ENCODE measurements around the gene ANXA6.

Gene ANXA6

DNA sequence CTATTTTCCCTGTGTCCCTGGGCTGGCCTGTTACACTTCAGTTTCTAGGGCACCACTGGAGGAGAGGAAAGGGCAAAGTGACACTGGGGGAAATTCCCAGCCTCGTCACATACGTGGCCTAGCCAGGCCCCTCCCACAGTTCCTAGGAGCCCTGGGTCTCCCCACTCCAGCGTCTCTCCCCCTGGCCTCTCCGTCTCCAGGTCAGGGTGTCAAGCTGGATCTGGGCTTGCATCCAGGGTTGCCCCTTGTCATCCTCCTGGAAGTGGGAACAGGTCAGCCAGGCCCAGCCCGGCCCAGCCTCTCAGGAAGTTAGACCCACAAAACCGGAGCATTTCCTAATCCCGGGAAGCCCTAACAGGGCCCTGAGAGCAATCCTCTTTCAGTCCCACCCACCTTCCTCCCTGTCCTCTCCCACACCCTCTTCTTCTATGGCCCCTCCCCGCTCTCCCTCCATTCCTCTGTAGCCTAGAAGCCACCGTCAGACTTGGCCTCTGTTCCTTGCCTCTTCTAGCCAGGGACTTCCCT, 72.0 kb downstream of the ANXA6 start:
- no peak for DNase-seq (ENCODE audit: low read depth in 4 of 4, low spot score in 1 of 4)

DNA sequence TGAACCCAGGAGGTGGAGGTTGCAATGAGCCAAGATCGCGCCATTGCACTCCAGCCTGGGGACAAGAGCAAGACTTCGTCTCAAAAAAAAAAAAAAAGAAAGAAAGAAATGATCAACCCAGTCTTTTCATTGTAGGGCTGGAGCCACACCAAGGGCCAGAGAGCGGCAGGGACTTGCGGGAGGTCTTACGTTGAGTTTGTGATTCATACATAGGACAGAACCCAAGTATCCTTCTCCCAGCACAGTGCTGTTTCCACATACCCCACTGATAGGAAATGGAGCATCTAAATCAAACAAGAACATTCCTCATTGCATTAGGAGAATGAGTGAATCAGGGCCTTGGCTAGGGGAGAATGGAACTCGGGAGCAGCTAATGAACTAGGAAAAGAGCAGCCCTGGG, 73.2 kb downstream of the ANXA6 start:
- no peak for DNase-seq (ENCODE audit: low read depth in 4 of 4, low spot score in 1 of 4)

DNA sequence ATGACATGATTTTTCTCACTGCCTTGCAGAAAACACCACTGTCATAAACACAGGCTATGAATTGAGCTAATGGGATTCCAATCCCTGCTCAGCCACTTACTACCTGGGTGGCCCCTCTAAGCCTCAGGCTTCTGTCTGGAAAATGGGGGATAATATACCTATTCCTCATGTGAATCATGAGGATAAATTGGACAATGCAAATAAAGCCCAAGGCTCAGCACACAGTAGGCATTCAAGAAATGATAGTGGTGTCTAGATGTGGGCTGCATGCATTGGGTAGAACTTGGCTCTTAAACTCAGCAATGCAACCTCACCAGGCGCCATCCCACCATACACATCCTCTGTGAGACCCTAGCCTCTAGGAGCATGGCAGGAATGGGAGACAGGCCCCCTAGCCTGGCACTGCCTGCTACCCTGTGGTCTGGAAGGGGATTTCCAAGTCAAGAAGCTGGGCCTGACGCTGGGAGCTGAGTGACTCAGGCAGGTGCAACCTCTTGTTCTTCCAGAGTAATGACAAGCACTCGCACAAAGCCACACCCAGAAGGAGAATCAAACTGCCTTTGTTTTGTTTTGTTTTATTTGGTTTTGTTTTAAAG, 74.4 kb downstream of the ANXA6 start:
- DNase-seq (ENCODE audit: low read depth in 4 of 4, low spot score in 1 of 4), result peak in 2 of 4 experiments; percentile 66 to 68

DNA sequence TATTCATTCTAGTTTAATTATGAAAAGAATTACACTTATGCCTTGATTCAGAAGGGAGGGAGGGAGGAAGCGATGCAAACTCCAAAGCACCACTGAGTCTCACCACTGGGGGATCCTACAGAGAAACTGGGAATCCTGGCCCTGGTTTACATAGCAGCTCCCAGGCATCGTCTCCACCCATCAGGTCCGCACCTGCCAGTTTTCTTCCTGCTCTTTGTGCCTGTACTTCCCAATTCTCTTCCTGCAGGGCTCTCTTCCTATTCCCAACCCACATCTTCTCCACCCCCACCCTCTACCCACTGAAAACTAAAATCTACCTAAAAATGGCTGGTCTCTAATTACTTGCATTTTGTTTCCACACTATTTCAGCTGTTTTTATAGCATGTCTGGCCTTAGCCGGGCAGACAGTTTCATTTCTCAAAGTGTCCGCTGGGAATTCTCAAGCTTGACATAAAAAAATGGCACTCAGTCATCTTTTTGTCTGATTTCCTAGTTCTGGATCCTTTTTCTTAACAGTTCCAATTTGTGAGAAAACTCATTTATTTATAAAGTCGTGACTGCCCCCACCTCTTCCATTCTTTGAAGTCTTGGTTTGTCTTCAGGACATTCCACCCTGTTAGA, 75.2 kb downstream of the ANXA6 start:
- DNase-seq (ENCODE audit: low read depth in 4 of 4, low spot score in 1 of 4), result no peak

DNA sequence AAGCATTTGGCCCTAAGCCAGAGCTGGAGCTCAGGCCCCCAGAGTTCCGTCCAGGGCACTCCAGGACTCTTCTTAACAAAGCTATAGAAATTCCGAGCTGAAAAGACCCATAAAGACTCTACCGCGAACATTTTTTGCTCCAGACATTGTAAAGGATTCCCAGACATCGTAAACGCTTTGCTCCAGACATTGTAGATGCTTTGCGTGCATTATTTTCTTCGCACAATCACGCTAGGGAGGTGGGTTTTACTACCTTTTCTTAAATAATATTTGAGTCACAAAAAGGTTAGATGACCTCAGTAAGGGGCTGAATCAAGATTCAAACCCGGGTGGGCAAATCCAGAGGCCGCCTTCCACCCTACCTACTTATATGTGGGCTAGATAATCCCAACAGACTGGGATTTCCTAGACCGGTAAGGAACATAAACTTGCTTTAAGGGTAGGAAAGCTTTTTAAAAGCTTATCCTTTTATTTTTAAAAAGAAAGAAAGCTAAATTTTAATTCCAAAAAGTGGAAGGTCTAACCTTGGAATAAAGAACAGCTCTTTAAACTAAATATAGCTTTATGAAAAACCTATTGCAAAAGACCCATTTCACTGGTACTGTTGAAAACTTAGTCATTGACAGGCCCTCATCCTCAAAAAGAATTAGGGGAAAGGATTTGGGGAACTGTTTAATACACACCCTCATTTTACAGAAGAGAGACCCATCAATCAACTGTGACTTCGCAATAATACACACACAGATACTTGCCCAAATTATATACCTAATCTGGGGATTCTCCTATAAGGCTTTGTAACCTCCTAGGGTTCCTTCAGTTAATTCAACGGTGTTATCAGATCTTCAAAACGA, 75.9 kb downstream of the ANXA6 start:
- no peak for DNase-seq (ENCODE audit: low read depth in 4 of 4, low spot score in 1 of 4)

DNA sequence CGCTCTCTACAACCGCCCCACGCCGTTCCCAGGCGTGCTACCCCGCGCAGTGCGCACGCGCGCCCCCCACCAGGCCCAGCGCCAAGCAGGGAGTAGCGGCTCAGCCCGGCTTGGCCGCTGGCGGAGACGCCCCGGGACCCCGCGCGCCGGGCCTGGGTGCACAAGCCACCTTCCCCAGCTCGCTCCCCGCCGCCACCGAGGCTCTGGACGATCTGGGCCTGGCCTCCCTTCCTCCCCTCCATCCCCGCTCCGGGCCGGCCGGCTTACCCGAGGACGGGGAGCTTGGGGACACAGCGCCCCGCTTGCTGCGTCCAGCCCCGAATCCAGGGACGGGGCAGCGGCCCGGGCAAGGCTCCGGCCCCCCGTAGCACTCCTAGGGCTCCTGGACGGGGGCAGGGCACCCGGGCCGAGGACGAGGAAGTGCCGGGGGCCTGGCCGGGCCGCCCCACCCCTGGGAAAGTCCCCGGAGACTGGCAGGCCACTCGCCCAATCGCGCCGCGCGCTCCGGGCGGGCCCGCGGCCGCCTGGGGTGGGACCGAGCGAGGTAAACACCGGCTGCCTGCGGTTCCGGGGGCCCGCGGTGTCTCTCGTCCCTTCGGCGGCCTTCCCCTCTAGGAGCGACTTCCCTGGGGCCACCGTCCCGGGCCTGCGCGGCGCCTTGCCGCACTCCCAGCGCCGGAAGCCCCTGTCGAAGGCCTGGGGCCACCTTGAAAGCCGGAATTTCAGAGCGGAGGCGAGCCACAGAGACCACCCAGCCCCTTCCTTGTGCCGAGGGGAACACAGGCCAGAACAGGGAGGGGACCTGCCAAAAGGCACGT, 76.8 kb downstream of the ANXA6 start, which contains the start of gene TNIP1:
Gene TNIP1 (minus strand): TSS at position 422 of the 818 bp plus-strand sequence. CDS start 15,939 bp downstream, outside the sequence.
- DNase-seq (ENCODE audit: low read depth in 4 of 4, low spot score in 1 of 4), result peak; percentile 86 to 91 (median 90)

DNA sequence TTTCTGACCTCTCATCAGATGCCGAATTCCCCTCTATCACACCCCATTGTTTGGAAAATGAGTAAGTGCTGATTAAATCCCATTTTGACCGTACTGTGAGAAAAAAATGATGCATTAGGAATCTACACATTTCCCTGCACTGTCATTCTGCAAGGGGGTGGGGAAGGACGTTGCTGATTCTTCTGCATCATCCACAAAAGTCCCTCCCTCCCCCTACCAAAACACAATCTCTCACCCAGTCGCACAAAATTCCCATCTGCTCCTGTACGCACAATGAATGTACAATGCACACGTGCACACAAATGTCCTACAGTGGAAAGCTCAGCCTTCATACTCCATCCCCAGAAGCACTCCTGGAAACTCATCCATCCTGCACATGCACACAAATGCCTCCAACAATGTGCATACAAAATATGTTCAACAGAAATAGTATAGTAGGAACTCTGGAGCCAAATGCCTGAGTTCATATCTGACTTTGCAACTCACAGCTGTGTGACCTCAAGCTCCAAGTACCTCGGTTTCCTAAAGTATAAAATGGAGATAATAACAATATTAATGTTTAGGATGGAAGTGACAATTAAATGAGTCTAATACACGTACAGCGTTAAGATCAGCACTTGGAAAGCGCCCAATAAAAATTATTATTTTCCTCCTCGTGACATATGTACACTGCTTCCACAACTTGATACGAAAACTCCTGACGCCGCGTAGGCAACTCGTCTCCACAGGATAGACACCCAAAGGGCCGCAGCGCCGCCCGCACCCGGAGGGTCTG, 77.6 kb downstream of the ANXA6 start:
- DNase-seq (ENCODE audit: low read depth in 4 of 4, low spot score in 1 of 4), result peak in 2 of 4 experiments; percentile 52 to 64

DNA sequence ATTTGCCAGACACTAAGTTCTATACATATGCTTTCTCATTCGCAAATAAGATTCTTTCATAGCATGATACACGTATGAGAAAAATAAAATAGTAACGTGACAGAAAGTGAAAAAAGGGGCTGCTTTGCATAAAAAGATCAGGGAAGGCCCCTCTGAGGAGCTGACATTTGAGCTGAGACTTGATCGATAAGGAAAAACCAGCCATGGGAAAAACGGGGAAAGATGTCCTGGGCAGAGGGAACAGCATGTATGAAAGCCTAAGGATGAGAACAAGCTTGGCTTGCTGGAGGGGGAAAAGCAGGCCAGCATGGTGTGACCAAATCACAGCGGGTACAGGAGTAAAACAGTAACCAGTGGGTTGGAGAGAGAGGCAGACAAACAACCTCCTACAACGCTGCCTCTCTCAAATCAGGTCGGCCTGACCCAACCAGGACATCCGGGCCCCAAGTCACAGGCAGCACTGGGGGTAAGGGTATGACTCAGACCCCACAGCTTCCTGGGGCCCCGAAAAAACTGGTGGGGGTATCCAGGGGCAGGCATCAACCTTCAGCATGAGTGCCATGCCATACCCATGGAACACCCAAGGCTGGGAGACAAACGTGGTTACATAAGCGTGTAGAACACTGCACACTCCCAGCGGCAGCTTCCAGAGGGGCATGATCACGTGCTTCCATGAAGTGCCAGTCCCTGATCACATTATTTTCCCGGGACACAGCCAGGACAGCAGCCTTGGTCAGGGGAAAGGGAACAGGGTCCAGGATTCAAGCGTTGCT, 78.9 kb downstream of the ANXA6 start:
- peak in 3 of 4 experiments; percentile 47 to 75 (median 69) for DNase-seq (ENCODE audit: low read depth in 4 of 4, low spot score in 1 of 4)

DNA sequence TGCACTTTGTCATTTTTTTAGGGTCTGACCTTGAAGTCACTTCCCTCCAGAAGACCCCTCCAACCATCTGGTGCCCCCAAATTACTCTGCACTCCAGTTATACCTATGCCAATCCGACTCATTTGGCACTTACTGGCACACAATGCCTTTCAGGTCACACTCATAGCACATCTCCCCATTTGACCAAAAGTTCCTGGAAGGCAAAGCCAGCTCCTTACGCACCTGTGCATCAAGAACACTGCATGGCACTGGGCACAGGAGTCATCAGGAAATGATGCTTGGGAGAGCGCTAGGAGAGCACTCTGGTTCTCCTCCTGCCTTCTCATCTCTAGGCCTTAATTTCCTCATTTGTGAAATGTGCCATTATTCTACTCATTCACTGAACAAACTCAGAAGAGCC, 79.6 kb downstream of the ANXA6 start:
- DNase-seq (ENCODE audit: low read depth in 4 of 4, low spot score in 1 of 4), result no peak

DNA sequence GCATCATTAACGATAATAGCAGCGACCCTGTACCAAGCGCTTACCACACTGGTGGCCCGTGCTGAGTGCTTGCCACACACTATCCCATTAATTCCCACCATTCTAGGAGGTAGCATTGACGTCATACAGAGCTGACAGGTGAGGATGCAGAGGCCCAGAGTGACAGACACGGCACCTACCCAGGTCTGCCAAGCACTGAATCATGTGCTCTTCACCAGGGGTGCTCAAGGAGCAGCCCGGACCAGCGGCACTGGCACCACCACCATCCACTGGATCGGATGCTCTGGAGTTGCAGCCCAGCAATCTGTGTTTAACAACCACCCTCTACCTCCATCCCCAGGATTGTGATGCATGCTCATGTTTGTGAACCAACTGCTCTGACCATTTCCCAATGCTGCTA, 80.2 kb downstream of the ANXA6 start:
- no peak for DNase-seq (ENCODE audit: low read depth in 4 of 4, low spot score in 1 of 4)

DNA sequence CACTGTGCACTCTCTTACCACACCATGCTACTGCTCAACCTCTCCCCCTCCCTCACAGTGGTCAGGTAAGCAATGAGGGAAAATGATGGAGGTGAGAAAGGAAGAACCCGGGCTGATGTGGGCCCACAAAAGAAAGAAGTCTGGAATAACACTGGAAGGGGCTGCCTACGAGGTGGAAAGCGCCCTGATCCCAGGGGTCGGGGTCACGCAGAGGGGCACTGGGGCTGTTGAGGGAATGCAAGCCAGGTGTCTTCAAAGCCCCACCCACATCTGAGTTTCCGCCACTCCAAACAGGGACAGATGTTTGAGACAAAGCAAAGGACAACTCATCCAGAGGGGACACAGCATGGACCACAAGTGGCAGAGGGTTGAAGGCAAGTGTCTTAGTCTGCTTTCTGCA, 81.0 kb downstream of the ANXA6 start:
- no peak for DNase-seq (ENCODE audit: low read depth in 4 of 4, low spot score in 1 of 4)

DNA sequence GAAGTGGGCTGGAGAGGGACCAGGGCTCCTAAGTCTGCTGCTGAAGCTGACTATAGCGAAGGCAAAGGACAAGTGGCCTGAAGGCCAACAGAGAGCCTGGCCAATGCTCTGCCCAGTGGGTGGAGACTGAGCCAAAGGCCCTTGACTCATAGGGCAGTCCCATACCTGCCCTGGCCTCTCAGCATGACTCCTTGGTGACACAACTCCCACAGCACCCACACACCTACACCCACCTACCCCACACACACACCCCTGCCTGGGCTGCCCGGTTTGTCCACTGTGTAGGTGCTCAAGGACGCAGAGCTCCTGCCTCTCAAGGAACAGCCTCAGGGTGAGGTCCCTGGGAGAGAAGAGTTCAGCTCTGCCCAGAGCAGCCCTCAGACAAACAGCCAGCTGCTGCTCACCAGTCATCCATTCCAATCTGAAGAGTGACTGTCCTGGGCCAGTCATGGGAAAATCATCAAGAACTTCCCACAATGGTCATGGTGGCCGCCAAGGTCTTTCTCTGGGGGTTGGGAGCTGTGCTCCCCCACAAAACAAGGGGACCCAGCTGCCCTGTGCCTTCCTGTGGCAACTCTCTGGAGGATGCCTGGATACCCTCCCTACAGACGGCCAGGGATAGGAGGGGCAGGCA, 81.8 kb downstream of the ANXA6 start:
- no peak for DNase-seq (ENCODE audit: low read depth in 4 of 4, low spot score in 1 of 4)

DNA sequence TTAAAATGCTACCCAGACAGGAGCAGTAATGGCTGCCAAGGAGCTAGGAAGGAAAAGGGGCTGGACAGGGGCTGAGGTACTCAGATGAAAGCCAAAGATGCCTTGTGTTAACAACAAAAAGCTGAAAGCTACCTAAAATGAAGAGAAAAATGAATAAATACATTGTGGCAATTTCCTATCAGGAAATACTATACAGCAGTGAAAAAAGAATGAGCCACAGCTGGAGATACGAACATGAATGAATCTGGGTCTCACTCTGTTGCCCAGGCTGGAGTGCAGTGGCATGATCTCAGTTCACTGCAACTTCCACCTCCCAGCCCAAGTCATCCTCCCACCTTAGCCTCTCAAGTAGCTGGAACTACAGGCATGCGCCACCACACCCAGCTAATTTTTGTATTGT, 83.0 kb downstream of the ANXA6 start:
- DNase-seq (ENCODE audit: low read depth in 4 of 4, low spot score in 1 of 4), result no peak

DNA sequence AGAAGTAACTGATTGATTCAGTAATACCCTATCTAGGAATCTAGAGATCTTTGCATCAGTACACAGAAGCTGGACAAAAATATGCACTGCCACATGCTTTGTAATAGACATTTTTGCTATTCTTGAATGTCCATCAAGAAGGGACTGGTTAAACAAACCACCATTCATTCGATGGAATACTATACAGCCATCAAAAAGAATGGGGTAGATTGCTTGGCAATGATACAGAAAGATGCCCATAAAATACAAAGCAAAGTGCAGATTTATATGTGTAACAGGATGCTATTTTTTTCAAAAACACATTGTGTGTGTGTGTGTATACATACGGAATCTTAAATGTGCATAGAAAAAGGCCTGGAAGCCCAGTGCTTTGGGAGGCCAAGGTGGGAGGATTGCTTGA, 84.3 kb downstream of the ANXA6 start:
- no peak for DNase-seq (ENCODE audit: low read depth in 4 of 4, low spot score in 1 of 4)

DNA sequence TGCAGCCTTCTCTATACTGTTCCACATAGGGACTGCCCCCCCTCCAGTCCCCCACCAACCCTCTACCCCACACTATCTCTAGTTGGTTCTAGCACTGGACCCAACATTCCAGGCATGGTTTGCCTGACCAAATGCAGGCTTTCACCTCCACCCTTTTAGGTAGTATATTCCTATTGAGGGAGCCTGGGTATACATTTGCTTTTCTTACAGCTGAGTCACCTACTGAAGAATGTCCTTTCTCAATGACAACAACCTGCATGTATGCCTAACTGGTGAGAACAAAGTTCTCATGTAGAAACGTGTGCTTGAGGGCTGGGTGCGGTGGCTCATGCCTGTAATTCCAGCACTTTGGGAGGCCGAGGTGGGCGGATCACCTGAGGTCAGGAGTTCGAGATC, 85.0 kb downstream of the ANXA6 start:
- no peak for DNase-seq (ENCODE audit: low read depth in 4 of 4, low spot score in 1 of 4)

DNA sequence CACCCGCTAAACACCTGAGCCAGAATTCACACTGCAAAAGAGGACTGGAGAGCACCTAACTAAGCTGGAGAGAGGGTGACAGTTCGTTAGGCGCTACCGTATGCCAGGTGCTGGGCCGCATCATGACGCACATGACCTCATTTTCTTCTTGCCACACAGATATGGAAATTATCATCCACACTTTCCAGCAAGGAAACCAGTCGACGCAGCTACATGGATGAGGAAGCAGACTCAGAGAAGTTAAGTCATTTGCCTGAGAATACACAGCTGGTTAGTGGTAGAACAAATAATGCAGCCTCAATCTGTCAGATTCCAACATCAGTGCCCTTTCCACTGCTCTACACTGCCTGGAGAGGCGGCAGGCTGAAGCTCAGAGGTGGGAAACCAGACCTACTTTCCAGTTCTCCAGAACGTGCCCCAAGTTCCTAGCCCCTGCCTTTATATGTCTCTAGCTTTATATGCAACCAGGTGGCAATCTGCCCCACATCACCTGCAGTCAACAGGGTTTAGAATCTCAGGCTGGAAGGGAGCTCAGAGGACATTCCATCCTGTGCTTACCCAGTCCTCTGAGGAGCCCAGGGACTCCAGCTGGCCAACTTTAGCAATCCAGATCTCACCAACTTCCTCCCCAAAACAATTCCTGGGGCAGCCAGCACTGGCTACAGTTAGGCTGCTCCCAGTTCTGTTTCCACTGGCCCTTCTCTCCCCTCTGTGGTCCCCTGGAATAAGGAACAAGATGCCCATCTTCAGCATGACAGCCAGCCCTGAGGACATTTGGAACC, 85.5 kb downstream of the ANXA6 start:
- DNase-seq (ENCODE audit: low read depth in 4 of 4, low spot score in 1 of 4), result no peak

DNA sequence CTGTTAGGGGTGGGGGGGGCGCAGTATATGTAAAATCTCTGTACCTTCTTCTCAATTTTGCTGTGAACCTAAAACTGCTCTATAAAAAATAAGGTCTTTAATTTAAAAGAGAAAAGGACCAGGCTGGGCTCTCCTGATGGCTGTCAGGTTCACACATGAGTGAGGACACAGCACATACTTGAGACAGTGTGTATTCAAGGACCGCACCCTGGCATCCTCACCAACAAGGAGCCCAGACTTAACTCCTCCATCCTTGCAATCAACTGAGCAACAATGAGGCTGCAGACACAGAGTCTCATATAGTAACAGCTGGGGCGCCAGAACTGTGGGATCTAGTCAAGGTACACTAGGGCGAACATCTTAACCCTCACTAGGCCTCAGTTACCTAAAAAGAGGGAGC, 86.6 kb downstream of the ANXA6 start:
- DNase-seq (ENCODE audit: low read depth in 4 of 4, low spot score in 1 of 4), result no peak

DNA sequence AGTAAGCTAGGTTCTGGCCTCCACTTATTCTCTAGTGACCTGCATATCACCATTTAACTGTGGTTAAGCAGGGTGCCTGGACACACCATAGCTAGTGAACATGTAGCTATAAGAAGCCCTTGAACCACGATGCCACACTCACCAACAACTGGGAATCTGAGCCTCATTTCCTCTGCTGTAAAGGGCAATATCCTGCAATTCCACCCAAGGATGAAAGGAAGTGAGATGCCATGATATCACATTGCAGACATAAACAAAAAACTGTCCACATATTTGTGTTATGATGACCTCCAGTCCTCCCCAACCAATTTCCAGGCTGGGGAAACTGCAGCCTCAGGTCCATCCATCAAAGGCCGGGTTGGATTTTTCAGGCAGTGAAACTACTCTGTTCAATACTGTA, 87.1 kb downstream of the ANXA6 start:
- no peak for DNase-seq (ENCODE audit: low read depth in 4 of 4, low spot score in 1 of 4)

Measured in stimulated activated CD4-positive, alpha-beta T cell treated with anti-CD3 and anti-CD28 coated beads, Interleukin-1b, Interleukin-23, amount 100 ng/mL, for 24 hours (primary cell).